GM21576 (cell line): ENCODE results near the gene GMDS.

Experiments used
- ATAC-seq: cut with Tn5 transposase; IDR thresholded peaks from one replicate; pipeline ENCODE4 v1.9.1; 2021; ENCODE audit warnings: mild to moderate bottlenecking, moderate library complexity; ENCODE audit not compliant: unreplicated experiment

Gene GMDS

GRCh38 chr6:1601158-1602048, 644.0 kb downstream of the GMDS start:
- ATAC-seq, result no peak

DNA sequence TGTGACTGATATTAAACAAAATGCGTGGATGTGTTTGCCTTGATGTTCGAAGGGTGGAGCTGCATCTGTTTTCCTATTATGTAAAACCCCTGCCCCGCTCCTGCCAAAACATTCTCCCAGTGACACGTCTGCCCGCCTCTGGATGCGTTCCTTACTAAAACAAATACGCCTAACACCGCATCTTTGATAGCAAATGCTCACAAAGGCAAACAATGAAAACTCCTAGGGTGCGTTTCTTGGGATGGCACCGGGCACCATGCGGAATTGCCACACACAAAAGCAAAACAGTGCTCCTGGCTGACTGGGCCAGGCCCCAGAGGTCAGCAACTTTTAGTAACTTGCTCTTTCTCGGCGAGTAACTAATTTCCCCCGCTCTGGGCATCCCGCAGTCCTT, 644.6 kb downstream of the GMDS start:
- ATAC-seq, result no peak

GRCh38 chr6:1600063-1600763, 645.2 kb downstream of the GMDS start:
- no peak for ATAC-seq

GRCh38 chr6:1599469-1599868, 645.9 kb downstream of the GMDS start:
- ATAC-seq, result no peak

DNA sequence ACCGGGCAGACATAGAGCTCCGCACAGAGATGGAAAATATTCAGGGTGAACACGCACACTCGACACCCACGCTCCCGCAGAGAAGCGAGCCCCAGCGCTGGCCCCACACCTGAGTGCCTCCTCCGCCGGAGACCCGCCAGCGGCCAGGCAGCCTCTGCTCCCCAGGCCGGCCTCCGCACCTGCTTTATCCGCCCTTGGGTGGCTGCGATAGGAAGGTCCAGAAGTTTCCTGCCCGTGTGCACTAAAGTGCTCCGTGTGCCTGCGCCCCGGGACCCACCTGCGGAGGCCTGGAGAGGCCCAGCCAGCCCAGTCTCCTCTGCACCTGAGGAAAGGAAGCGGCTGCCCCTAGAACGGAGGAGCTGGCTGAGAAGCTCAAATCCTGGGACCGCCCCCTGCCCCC, 646.5 kb downstream of the GMDS start:
- ATAC-seq, result no peak

- no peak for ATAC-seq
Measured at GRCh38 chr6:1598433-1598832, 647.0 kb downstream of the GMDS start.

GRCh38 chr6:1597924-1598323, 647.5 kb downstream of the GMDS start:
- no peak for ATAC-seq

- no peak for ATAC-seq
Measured at GRCh38 chr6:1597121-1597744, 648.2 kb downstream of the GMDS start.

DNA sequence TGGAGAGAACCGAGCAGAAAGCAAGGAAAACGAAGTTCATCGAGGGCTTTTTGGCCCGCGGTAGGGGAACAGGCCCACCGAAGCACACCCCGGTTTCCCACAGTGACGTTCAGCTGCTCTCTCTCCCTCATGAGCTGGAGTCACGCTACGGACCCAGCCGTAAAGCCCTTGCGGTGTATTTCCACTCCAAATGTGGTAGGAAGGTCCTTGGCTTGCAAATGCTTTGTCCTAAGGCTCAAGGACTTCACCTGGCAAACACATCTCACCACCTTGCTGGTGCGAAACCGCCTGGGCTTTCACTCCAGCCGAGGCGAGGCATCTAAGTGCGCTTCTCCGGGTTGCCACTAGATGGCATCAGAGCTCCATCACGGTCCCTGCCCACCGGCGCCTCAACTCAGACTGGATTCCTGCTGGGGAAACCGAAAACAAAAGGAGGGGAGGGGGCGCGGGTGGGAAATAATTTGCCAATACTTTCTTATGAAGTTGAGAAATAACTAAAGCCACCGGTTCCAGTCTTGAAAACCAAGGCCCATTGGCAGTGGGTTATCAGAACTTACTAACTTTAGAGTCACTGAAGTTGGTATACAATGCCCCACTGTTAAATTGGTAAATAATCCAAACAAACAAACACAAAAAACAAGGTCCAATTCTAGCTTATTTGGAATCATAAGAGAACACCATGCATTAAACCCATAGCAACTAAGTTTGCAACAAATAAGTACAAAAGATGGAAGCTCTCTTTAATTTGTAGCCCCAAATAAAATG, 649.1 kb downstream of the GMDS start:
- ATAC-seq, result peak; percentile 75

GRCh38 chr6:1595271-1596087, 649.9 kb downstream of the GMDS start:
- no peak for ATAC-seq

DNA sequence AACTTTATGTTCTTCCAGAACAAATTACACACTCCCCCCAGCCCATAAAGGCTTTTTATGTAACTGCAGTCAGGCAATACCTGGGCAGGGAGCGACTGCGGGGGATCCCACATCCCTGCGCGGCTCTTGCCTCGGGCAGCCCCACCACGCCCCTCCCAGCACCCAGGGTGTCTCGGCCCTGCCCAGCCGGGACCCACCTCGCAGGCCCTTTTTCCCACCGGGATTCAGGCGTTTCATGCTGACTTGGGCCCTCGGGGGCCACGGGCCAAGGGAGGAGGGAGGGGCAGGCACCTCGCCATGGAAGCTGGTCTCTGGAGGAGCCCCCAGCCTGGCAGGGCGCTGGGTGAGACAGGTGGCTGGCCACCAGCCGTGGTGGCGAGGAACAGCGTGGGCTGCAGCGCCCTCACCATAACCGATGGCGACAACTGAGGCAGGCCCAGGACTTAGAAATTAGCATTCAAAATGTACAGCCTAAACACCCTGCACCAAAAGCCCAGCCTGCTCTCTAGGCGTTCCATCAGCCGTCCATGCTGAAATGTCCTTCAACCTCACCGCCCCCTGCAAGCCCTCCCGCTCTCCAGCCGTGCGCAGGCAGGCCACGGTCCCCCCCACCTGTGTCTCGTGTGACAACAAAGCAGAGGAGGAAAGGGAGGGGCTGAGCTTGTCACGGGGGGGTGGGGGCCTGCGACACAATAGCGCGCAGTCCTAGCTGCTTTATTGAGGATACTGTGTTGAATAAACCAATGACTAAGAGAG, 650.8 kb downstream of the GMDS start:
- ATAC-seq, result no peak

DNA sequence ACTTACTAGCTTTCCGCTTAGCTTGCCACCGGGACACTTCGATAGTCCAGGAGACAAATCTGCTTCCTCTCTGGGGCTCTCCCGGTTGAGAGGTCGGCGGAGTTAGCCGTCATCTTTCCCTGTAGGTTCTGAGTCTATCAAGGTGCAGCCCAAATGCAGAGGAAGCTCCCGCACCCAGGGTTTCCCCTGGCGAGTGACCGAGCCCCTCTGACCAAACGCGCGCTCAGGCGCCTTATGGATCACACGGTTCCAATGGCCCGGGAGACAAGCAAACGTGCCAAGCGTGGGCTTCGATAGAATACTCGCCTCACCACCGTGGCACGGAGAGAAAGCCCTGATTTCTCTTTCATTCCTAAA, 651.5 kb downstream of the GMDS start:
- no peak for ATAC-seq

GRCh38 chr6:1593286-1593957, 652.0 kb downstream of the GMDS start:
- no peak for ATAC-seq

DNA sequence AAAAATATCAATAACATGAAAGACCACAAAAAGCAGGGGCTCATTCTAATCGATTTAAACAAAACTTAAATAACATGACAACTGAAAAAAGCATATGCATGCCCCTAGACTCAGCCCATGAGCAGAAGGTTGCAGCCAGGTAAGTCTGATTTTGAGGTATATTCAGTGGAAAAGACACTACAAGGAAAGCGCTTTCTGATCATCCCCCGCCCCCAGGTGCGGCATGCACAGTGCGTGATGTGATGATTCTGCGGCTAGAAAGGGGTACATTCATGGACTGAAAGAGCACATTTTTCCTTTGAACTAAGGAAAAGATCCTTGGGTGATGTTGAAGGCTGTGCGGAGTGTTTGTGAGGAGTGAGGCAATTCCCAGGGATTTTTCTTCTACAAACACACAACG, 652.6 kb downstream of the GMDS start:
- ATAC-seq, result no peak

DNA sequence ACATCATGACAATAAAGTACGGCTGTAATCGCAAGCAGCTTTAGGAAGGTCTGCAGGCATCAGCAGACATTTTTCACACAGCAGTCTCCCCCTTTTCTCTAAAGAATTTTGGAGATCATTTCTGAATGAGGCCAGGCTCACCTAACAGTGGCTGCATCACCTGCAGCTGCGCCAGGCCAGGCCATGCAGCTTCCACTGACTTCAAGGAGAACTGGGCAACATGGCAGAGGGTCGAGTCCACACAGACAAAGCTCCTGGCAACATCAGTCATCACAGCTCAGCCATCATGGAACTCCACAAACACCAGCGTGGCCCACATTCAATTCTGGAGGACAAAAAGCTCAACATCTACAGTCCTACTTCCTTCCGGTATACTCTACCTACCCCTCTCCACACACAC, 653.5 kb downstream of the GMDS start:
- no peak for ATAC-seq

DNA sequence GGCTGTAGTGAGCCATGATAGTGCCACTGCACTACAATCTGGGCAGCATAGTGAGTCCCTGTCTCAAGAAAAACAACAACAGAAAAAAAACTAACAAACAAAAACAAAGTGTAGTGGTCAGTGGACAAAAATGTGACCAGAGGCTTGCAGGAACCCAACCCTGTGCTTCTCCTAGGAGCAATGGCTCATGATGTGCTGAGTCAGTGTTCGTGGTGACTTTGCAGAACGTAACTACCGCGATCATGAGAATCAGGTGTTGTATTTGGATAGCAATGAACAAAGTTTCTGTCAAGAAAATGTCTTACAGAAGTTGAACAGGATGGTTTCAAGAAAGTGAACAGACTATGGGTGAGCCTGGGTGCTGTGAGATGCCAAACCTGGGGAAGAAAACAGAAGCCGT, 654.2 kb downstream of the GMDS start:
- no peak for ATAC-seq

DNA sequence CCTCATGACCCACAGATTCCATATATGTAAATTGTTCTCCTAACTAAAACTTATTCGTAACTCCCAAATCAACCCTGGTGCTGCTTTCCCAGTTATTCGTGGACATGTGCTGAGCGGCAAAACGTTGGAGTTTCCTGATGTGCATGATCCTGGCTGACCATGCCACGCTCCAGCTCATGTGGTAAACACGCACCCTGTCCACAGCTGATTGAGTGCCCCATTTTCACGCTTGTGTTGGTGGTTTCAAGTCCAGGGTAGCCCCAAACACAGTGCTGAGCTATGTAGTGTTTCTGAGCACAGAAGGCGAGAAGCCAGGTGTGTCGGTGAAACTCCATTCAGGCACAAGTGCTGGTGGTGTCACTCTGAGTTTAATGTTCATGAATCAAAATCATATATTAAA, 654.8 kb downstream of the GMDS start:
- ATAC-seq, result no peak

- ATAC-seq, result no peak
Measured at GRCh38 chr6:1589208-1589607, 656.2 kb downstream of the GMDS start.

DNA sequence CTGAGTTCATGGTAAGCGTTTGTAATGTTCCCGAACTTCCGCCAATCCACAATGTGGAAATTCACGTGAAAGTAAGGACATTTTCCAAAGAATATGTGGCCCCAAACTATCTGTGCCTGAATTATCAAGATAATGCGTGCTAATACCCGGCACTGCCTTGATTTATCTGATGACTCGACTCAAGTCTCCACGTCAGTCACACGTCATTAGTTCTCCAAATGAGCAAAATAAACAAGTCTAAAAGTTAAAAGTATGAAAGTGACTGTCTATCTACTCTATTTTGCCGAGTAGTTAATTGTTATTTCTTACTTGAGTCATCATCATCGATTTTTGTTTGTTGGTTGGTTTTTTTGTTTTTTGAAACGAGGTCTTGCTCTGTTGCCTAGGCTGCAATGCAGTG, 657.4 kb downstream of the GMDS start:
- ATAC-seq, result no peak
